ENCODE results near the gene SLC7A5. TPM values are rescaled to one million over a fixed set of nuclear protein-coding genes. Genes with fewer than 3 reads are reported as not detected.
A peak's percentile ranks its signal among the peaks of the same experiment; 100 is the strongest.
"Not testable (repeated sequence)": the region's sequence is repeated elsewhere in the genome, so short reads cannot be mapped to it uniquely, and the experiment has no call there.

SLC7A5 gene
- total RNA-seq, 4 donors from 2014 or later, result 3.1 to 10.4 (median 6.0) TPM

DNA sequence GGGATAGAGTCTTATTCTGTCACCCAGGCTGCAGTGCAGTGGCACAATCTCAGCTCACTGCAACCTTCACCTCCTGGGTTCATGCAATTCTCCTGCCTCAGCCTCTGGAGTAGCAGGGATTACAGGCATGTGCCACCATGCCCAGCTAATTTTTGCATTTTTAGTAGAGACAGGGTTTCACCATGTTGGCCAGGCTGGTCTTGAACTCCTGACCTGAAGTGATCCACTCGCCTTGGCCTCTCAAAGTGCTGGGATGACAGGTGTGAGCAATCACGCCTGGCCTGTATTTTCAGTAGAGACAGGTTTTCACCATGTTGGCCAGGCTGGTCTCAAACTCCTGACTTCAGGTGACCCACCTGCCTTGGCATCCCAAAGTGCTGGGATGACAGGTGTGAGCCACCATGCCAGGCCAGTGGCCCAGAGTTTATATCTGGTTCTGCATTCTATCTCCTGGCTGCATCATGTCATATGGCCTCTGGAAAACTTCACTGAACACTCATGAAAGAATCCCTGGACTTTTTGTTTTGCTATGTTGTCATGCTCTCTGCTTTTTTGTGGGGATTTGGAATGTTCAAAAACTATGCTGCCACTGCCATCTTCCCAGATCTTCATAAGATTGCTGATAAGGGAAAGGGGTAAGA lies 81.7 kb downstream of the SLC7A5 start:
- H3K27ac ChIP-seq, result peak overlapping the region in 3 of 4 donors; percentile 46 to 84 (median 76)
- TF ChIP-seq POLR2AphosphoS5 (IDR thresholded peaks at IDR 0.05), result peak; percentile 65
- not testable (repeated sequence) for H3K27me3 ChIP-seq, H3K9me3 ChIP-seq, H3K4me3 ChIP-seq, ATAC-seq, H3K36me3 ChIP-seq
- no CpG with 5 or more reads among the region's 2 CpGs for WGBS, 2 donors (ENCODE audit: low coverage in 1 of 2)
- H3K4me1 ChIP-seq, result peaks cover 0 to 54% (median 2%) of the 10 kb centered on the region in 3 donors

DNA sequence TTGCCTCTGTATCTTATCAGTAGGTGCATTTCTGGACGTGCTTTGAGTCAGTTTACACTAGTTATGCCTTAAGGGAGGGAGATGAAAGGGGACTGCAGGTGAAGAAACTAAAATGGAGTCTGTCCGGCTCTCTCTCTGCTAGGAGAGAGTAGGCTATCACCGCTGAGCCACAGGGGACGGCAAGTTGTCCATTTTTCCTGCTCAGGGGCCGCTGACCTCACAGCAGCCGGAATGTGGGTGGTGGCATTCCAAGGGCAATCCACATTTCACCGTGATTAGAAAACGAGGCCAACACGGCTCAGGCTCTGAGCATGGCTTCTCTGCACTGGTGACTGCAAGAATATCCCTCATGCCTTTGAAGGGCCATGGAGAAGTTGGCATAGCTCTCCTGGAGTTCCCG lies 84.5 kb downstream of the SLC7A5 start:
- no peak overlapping the region for H3K27ac ChIP-seq
- no peak overlapping the region for H3K4me3 ChIP-seq
- H3K36me3 ChIP-seq, result no peaks in the 10 kb centered on the region
- H3K9me3 ChIP-seq, result no peaks in the 10 kb centered on the region
- no peak for ATAC-seq
- 27 to 54% methylated on average over 3 to 4 of the region's 10 CpGs for WGBS, 2 donors (ENCODE audit: low coverage in 1 of 2)
- no peaks in the 10 kb centered on the region for H3K27me3 ChIP-seq
- H3K4me1 ChIP-seq, result peaks cover 0 to 34% (median 2%) of the 10 kb centered on the region in 3 donors
- TF ChIP-seq, protein P1, sequence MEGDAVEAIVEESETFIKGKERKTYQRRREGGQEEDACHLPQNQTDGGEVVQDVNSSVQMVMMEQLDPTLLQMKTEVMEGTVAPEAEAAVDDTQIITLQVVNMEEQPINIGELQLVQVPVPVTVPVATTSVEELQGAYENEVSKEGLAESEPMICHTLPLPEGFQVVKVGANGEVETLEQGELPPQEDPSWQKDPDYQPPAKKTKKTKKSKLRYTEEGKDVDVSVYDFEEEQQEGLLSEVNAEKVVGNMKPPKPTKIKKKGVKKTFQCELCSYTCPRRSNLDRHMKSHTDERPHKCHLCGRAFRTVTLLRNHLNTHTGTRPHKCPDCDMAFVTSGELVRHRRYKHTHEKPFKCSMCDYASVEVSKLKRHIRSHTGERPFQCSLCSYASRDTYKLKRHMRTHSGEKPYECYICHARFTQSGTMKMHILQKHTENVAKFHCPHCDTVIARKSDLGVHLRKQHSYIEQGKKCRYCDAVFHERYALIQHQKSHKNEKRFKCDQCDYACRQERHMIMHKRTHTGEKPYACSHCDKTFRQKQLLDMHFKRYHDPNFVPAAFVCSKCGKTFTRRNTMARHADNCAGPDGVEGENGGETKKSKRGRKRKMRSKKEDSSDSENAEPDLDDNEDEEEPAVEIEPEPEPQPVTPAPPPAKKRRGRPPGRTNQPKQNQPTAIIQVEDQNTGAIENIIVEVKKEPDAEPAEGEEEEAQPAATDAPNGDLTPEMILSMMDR (IDR thresholded peaks at IDR 0.05), result no peak
- peak; percentile 59 for TF ChIP-seq POLR2AphosphoS5 (IDR thresholded peaks at IDR 0.05)
- no peak for TF ChIP-seq EP300 (IDR thresholded peaks at IDR 0.05)

DNA sequence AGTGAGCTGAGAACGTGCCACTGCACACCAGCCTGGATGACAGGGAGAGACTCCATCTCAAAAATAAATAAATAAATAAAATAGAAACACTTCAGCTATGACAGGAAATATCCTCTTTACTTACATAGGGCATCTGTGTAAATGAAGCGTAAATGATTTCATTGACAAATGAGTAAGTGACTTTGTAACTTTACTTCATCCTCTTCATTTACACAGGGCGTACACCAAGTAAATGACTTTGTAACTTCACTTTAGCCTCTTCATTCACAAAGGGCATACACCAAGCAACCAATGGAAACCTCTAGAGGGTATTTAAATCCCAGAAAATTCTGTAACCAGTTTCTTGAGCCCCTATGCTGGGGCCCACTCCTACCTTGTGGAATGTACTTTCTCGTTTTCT lies 87.3 kb downstream of the SLC7A5 start:
- Histone ChIP-seq H3K27me3 (no peaks in the 10 kb centered on the region), H3K9me3 (no peaks in the 10 kb centered on the region), H3K27ac (no peak overlapping the region), H3K4me1 (peaks cover 0 to 30% (median 12%) of the 10 kb centered on the region in 3 donors), H3K4me3 (no peak overlapping the region), H3K36me3 (no peaks in the 10 kb centered on the region)
- 83 to 85% methylated on average over 3 to 4 of the region's 4 CpGs for WGBS, 2 donors (ENCODE audit: low coverage in 1 of 2)
- ATAC-seq, result no peak
- TF ChIP-seq POLR2AphosphoS5 (IDR thresholded peaks at IDR 0.05) (no peak), POLR2A (IDR thresholded peaks at IDR 0.05) (no peak), EP300 (IDR thresholded peaks at IDR 0.05) (no peak)
- TF ChIP-seq, protein P1 (IDR thresholded peaks at IDR 0.05), result no peak

DNA sequence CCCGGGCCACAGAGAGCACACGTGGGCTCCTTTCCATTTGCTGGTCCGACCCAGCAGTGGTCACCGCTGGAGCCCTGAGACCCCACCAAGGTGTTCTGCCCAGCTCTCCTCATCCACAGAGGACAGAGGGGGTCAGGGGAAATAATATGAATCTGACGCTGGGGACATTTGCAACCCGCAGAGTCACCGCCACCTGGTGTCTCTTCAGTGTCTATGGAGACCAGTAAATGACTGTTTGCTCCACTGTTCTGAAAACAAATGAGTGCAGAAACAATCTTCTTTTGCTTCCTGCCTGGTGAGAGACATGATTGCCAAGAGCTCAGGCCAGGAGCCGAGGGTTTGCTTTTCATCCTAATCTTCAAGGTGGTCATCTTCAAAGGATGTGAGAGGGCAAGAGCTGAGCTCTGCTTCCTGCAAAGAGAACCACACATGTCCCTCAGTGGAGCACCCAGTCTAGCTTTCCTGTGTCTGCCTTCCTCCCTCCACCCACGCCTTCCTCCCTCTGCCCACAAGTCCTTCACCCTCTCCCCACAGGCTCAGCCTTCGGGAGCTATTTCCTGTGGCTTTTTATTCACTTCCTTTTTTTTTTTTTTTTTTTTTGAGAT lies 88.8 kb downstream of the SLC7A5 start:
- Histone ChIP-seq H3K9me3 (no peaks in the 10 kb centered on the region), H3K4me3 (no peak overlapping the region), H3K27ac (no peak overlapping the region), H3K27me3 (peaks cover 9% of the 10 kb centered on the region), H3K4me1 (peaks cover 0 to 29% (median 12%) of the 10 kb centered on the region in 3 donors), H3K36me3 (no peaks in the 10 kb centered on the region)
- TF ChIP-seq, protein P1 (IDR thresholded peaks at IDR 0.05), result no peak
- no peak for TF ChIP-seq EP300 (IDR thresholded peaks at IDR 0.05)
- TF ChIP-seq POLR2A (IDR thresholded peaks at IDR 0.05), result no peak
- no peak for TF ChIP-seq POLR2AphosphoS5 (IDR thresholded peaks at IDR 0.05)
- 72 to 84% methylated on average over 3 to 7 of the region's 10 CpGs for WGBS, 2 donors (ENCODE audit: low coverage in 1 of 2)
- no peak for ATAC-seq

Small RNAs within 50 kb of the gene (small RNA-seq; reads per million reads assigned to genes)
- gene MIR6775, result 0 to 1.1 (median 0.27) reads per million in 4 donors

Other genes starting within 250 kb of the SLC7A5 start
- gene KLHDC4, start 103.5 kb downstream of the SLC7A5 start, total RNA-seq, result 10 to 100 TPM in 3 of 4 donors, 1 to 10 TPM in 1; 9.8 to 33.8 (median 24.4) TPM
- gene CA5A, start 67.0 kb upstream of the SLC7A5 start, total RNA-seq, result not detected
- 10 to 100 TPM; 17.1 to 33.1 (median 24.2) TPM for gene BANP, start 81.9 kb upstream of the SLC7A5 start, total RNA-seq